ENCODE measurements around the gene TXNRD1. TPM values are rescaled to one million over a fixed set of nuclear protein-coding genes. Genes with fewer than 3 reads are reported as not detected.

The TXNRD1 gene
- total RNA-seq, 4 donors from 2014 or later, result 111 to 140 (median 128) TPM

- TF ChIP-seq CTCF (IDR thresholded peaks at IDR 0.05) (no peak), EP300 (IDR thresholded peaks at IDR 0.05) (no peak), POLR2A (IDR thresholded peaks at IDR 0.05) (no peak)
- H3K4me3 ChIP-seq, result no peak overlapping the region
- H3K4me1 ChIP-seq, result peaks cover 0 to 45% (median 2%) of the 10 kb centered on the region in 4 donors
- DNase-seq (ENCODE audit: low spot score in 2 of 2), result no peak
- peaks cover 0 to 44% (median 7%) of the 10 kb centered on the region in 3 donors for H3K36me3 ChIP-seq
- WGBS, 2 donors, result 94 to 96% methylated on average over 4 of the region's 4 CpGs
- H3K27me3 ChIP-seq, result no peaks in the 10 kb centered on the region
- no peaks in the 10 kb centered on the region for H3K9me3 ChIP-seq
- no peak overlapping the region for H3K27ac ChIP-seq
Measured at GRCh38 chr12:104296718-104297117, 81.1 kb downstream of the TXNRD1 start.

GRCh38 chr12:104297477-104298113 is 82.0 kb downstream of the TXNRD1 start:
- no peak overlapping the region for H3K27ac ChIP-seq
- H3K4me1 ChIP-seq, result peaks cover 0 to 42% (median 3%) of the 10 kb centered on the region in 4 donors
- no peaks in the 10 kb centered on the region for H3K27me3 ChIP-seq
- TF ChIP-seq EP300 (IDR thresholded peaks at IDR 0.05), result no peak
- DNase-seq (ENCODE audit: low spot score in 2 of 2), result no peak
- peaks cover 0 to 36% (median 0%) of the 10 kb centered on the region in 3 donors for H3K36me3 ChIP-seq
- H3K9me3 ChIP-seq, result no peaks in the 10 kb centered on the region
- no peak overlapping the region for H3K4me3 ChIP-seq
- 87 to 88% methylated on average over 10 of the region's 10 CpGs for WGBS, 2 donors

GRCh38 chr12:104299842-104300481 is 84.4 kb downstream of the TXNRD1 start:
- TF ChIP-seq POLR2A (IDR thresholded peaks at IDR 0.05) (no peak), EP300 (IDR thresholded peaks at IDR 0.05) (no peak), CTCF (IDR thresholded peaks at IDR 0.05) (no peak)
- 73% methylated on average over 6 of the region's 6 CpGs for WGBS, 2 donors
- Histone ChIP-seq H3K9me3 (no peaks in the 10 kb centered on the region), H3K4me1 (peaks cover 0 to 45% (median 16%) of the 10 kb centered on the region in 4 donors), H3K36me3 (peaks cover 0 to 17% (median 0%) of the 10 kb centered on the region in 3 donors), H3K4me3 (no peak overlapping the region), H3K27me3 (no peaks in the 10 kb centered on the region), H3K27ac (no peak overlapping the region)
- no peak for DNase-seq (ENCODE audit: low spot score in 2 of 2)

- peak within 1 kb of the TSS; percentile 11 to 73 (median 65) for H3K27ac ChIP-seq
- no peaks in the 10 kb centered on the region for H3K27me3 ChIP-seq
- peaks cover 0 to 46% (median 16%) of the 10 kb centered on the region in 4 donors for H3K4me1 ChIP-seq
- peak within 1 kb of the TSS; percentile 32 to 53 (median 46) for H3K4me3 ChIP-seq
- no peaks in the 10 kb centered on the region for H3K9me3 ChIP-seq
- peak; percentile 65 to 71 for DNase-seq (ENCODE audit: low spot score in 2 of 2)
- H3K36me3 ChIP-seq, result no peaks in the 10 kb centered on the region
- TF ChIP-seq POLR2A (IDR thresholded peaks at IDR 0.05) (peak in 1 of 2 donors; percentile 43), CTCF (IDR thresholded peaks at IDR 0.05) (no peak), EP300 (IDR thresholded peaks at IDR 0.05) (peak in 1 of 2 donors; percentile 59)
- 8 to 17% methylated on average over 58 to 61 of the region's 63 CpGs for WGBS, 2 donors
Measured at GRCh38 chr12:104303538-104304151, 88.1 kb downstream of the TXNRD1 start, which contains the start of gene EID3. TSS of gene EID3 (plus strand) at chr12:104303739. CDS start at chr12:104303935, 196 bp downstream.

- H3K27ac ChIP-seq, result peak overlapping the region in 3 of 4 donors; percentile 58 to 73 (median 72)
- peak overlapping the region; percentile 32 to 53 (median 46) for H3K4me3 ChIP-seq
- H3K36me3 ChIP-seq, result no peaks in the 10 kb centered on the region
- peaks cover 0 to 46% (median 16%) of the 10 kb centered on the region in 4 donors for H3K4me1 ChIP-seq
- H3K9me3 ChIP-seq, result no peaks in the 10 kb centered on the region
- WGBS, 2 donors, result 86 to 87% methylated on average over 10 of the region's 10 CpGs
- TF ChIP-seq POLR2A (IDR thresholded peaks at IDR 0.05), result no peak
- TF ChIP-seq CTCF (IDR thresholded peaks at IDR 0.05), result no peak
- TF ChIP-seq EP300 (IDR thresholded peaks at IDR 0.05), result no peak
- DNase-seq (ENCODE audit: low spot score in 2 of 2), result no peak
- H3K27me3 ChIP-seq, result no peaks in the 10 kb centered on the region
Measured at GRCh38 chr12:104304261-104305009, 88.9 kb downstream of the TXNRD1 start.
